GM23248 (cell line): ENCODE measurements around the gene CADPS2. TPM values are rescaled to one million over a fixed set of nuclear protein-coding genes. Genes with fewer than 3 reads are reported as not detected.
A peak's percentile ranks its signal among the peaks of the same experiment; 100 is the strongest.

Experiments used
- DNase-seq: peaks from one replicate; pipeline ENCODE4 v3.0.0-alpha.2; 2015
- H2AFZ ChIP-seq: fragments of 200-600 bp; sonication (generic); 2 replicates; pipeline ENCODE4 v1.6.1; 2016; ENCODE audit warnings: antibody characterized with exemption
- H3F3A ChIP-seq: fragments of 200-600 bp; sonication (generic); 2 replicates; pipeline ENCODE4 v1.6.1; 2016; ENCODE audit warnings: mild to moderate bottlenecking, antibody characterized with exemption, mixed run types; ENCODE audit not compliant: insufficient read depth
- H3K27ac ChIP-seq: fragments of 200-600 bp; sonication (generic); 2 replicates; pipeline ENCODE4 v1.5.1; 2016; ENCODE audit warnings: mild to moderate bottlenecking
- H3K27me3 ChIP-seq: fragments of 200-600 bp; sonication (generic); replicated peaks from 2 replicates; pipeline ENCODE4 v1.6.1; 2016; ENCODE audit warnings: mild to moderate bottlenecking; ENCODE audit not compliant: insufficient read depth
- H3K36me3 ChIP-seq: fragments of 200-600 bp; sonication (generic); 2 replicates; pipeline ENCODE4 v1.6.1; 2016; ENCODE audit warnings: low read depth, mild to moderate bottlenecking
- H3K4me1 ChIP-seq: fragments of 200-600 bp; sonication (generic); 2 replicates; pipeline ENCODE4 v1.6.1; 2016; ENCODE audit warnings: mild to moderate bottlenecking; ENCODE audit not compliant: insufficient read depth
- H3K4me2 ChIP-seq: fragments of 200-600 bp; sonication (generic); one replicate; pipeline ENCODE4 v1.6.1; 2016; ENCODE audit warnings: mild to moderate bottlenecking; ENCODE audit not compliant: unreplicated experiment
- H3K4me3 ChIP-seq: fragments of 200-600 bp; sonication (generic); 2 replicates; pipeline ENCODE4 v1.5.1; 2016; ENCODE audit warnings: mild to moderate bottlenecking
- H3K79me2 ChIP-seq: fragments of 200-600 bp; sonication (generic); 2 replicates; pipeline ENCODE4 v1.6.1; 2016; ENCODE audit warnings: mild to moderate bottlenecking; ENCODE audit not compliant: insufficient read depth
- H3K9ac ChIP-seq: fragments of 200-600 bp; sonication (generic); 2 replicates; pipeline ENCODE4 v1.6.1; 2016; ENCODE audit warnings: mild to moderate bottlenecking
- H3K9me2 ChIP-seq: fragments of 200-600 bp; sonication (generic); 2 replicates; pipeline ENCODE4 v1.6.1; 2016; ENCODE audit warnings: mixed run types, mild to moderate bottlenecking, moderate library complexity; ENCODE audit not compliant: insufficient read depth
- H3K9me3 ChIP-seq: fragments of 200-600 bp; sonication (generic); one replicate; pipeline ENCODE4 v1.6.1; 2017; ENCODE audit warnings: low read depth
- H4K20me1 ChIP-seq: fragments of 200-600 bp; sonication (generic); 2 replicates; pipeline ENCODE4 v1.6.0; 2016; ENCODE audit not compliant: insufficient read depth
- EZH2 ChIP-seq: fragments of 200-600 bp; sonication (generic); IDR thresholded peaks from 2 replicates; pipeline ENCODE4 v1.6.1; 2018; ENCODE audit warnings: antibody characterized with exemption, mild to moderate bottlenecking; ENCODE audit not compliant: insufficient read depth, poor library complexity, severe bottlenecking
- EZH2phosphoT487 ChIP-seq: fragments of 200-600 bp; sonication (generic); IDR thresholded peaks from 2 replicates; pipeline ENCODE4 v1.6.1; 2018; ENCODE audit warnings: antibody characterized with exemption, moderate library complexity, mild to moderate bottlenecking, low read depth; ENCODE audit not compliant: insufficient read depth
- WGBS, 2 experiments: methylation state at CpG; one replicate each; pipeline ENCODE4 v1.1.6; 2015 to 2017; ENCODE audit warnings: low lambda C conversion rate in 2 of 2, low coverage in 1 of 2; ENCODE audit errors: missing lambda C conversion rate in 2 of 2; 5-methylcytosine and 5-hydroxymethylcytosine counted together
- in situ Hi-C: fragments of 300-500 bp; cut with MboI; formaldehyde crosslinking; loops from 2 replicates; pipeline ENCODE4 v1.15.0; 2020
- polyA plus RNA-seq: library from polyadenylated mRNA; unstranded; fragments of >200 nt; fragmentation: Nextera tagmentation; extraction: Ambion mirVana; gene quantifications from 2 replicates; pipeline ENCODE4 v1.2.1, GENCODE V29; 2016
- total RNA-seq: library from RNA; depleted of rRNA; stranded (reverse); fragments of >200 nt; shearing (Covaris generic); gene quantifications from 2 replicates; pipeline ENCODE4 v1.2.3, GENCODE V29; 2014; rRNA removed

CADPS2 gene
- total RNA-seq (0.13 and 0.43 TPM in 2 replicates), polyA plus RNA-seq (0.06 and 0.18 TPM in 2 replicates)

GRCh38 chr7:122886357-122887081 is at the start of gene CADPS2:
Gene CADPS2, minus strand, starts transcription at chr7:122886460. Its CDS starts 123 bp downstream, at chr7:122886337.
- DNase-seq, result peak; percentile 81
- Histone ChIP-seq H3K9ac (peak within 1 kb of the TSS; percentile 61), H3K27me3 (peaks cover 24% of the 10 kb centered on the region), H3K4me3 (peak within 1 kb of the TSS; percentile 77), H4K20me1 (no peaks in the 10 kb centered on the region), H3K27ac (no peak within 1 kb of the TSS), H3K9me2 (no peaks in the 10 kb centered on the region), H3K4me1 (no peaks in the 10 kb centered on the region; the same call in 1 of the 2 replicates), H3K79me2 (no peaks in the 10 kb centered on the region), H3K9me3 (no peaks in the 10 kb centered on the region), H3K4me2 (peak within 1 kb of the TSS; percentile 76), H3F3A (no peaks in the 10 kb centered on the region; the same call in 1 of the 2 replicates), H2AFZ (peak within 1 kb of the TSS; percentile 90), H3K36me3 (no peaks in the 10 kb centered on the region)
- TF ChIP-seq EZH2 (no peak), EZH2phosphoT487 (no peak)
- 1 to 2% methylated on average over 53 to 62 of the region's 73 CpGs for WGBS, 2 experiments
- in situ Hi-C loops, result no loop called here

- no peak for DNase-seq
- TF ChIP-seq EZH2phosphoT487, result no peak
- TF ChIP-seq EZH2, result no peak
Measured at GRCh38 chr7:122935620-122936019, 49.4 kb upstream of the CADPS2 start.

GRCh38 chr7:122919643-122920181 is 33.5 kb upstream of the CADPS2 start:
- no peaks in the 10 kb centered on the region for H3K4me1 ChIP-seq
- no peak overlapping the region for H2AFZ ChIP-seq
- H3K9me3 ChIP-seq, result no peaks in the 10 kb centered on the region
- H3F3A ChIP-seq, result no peaks in the 10 kb centered on the region
- H3K79me2 ChIP-seq, result no peaks in the 10 kb centered on the region
- H3K36me3 ChIP-seq, result no peaks in the 10 kb centered on the region
- DNase-seq, result no peak
- H3K27me3 ChIP-seq, result no peaks in the 10 kb centered on the region
- H3K27ac ChIP-seq, result no peak overlapping the region
- no peak overlapping the region for H3K4me2 ChIP-seq
- in situ Hi-C loops, result no loop called here
- H3K4me3 ChIP-seq, result no peak overlapping the region
- H3K9me2 ChIP-seq, result no peaks in the 10 kb centered on the region
- H3K9ac ChIP-seq, result no peak overlapping the region
- H4K20me1 ChIP-seq, result no peaks in the 10 kb centered on the region
- TF ChIP-seq EZH2 (no peak), EZH2phosphoT487 (no peak)

More at GRCh38 chr7:122935620-122936019, 49.4 kb upstream of the CADPS2 start:
- H3K9me2 ChIP-seq, result no peaks in the 10 kb centered on the region
- no peak overlapping the region for H3K4me3 ChIP-seq
- H4K20me1 ChIP-seq, result no peaks in the 10 kb centered on the region
- H2AFZ ChIP-seq, result no peak overlapping the region
- H3K36me3 ChIP-seq, result no peaks in the 10 kb centered on the region
- H3K9ac ChIP-seq, result no peak overlapping the region
- peaks cover 4% of the 10 kb centered on the region for H3K9me3 ChIP-seq
- H3K4me1 ChIP-seq, result no peaks in the 10 kb centered on the region
- no peak overlapping the region for H3K4me2 ChIP-seq
- no peaks in the 10 kb centered on the region for H3F3A ChIP-seq
- H3K27me3 ChIP-seq, result no peaks in the 10 kb centered on the region
- no peaks in the 10 kb centered on the region for H3K79me2 ChIP-seq
- in situ Hi-C loops, result no loop called here
- H3K27ac ChIP-seq, result no peak overlapping the region

DNA sequence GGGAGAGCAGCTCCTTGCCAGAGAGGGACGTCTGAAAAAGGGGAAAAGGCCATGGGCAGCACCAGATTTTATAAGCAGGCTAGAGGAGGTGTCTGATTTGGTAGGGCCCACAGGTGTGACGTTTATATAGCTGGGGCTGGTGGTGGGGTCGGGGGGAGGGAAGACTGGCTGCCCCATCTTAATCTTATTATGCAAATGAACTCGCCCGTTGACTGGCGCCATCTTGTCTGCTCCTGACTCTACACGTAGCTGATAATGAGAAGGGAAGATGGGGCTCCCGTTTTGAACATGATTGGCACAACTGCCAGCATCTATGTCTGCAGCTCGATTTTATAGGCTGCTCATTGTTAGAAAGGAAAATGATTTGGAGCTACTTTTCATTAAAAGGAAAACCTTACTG is 28.6 kb upstream of the CADPS2 start:
- no peak overlapping the region for H3K4me2 ChIP-seq
- no peaks in the 10 kb centered on the region for H3K79me2 ChIP-seq
- DNase-seq, result no peak
- H3F3A ChIP-seq, result no peaks in the 10 kb centered on the region
- H3K27ac ChIP-seq, result no peak overlapping the region
- no peaks in the 10 kb centered on the region for H3K9me2 ChIP-seq
- H3K4me1 ChIP-seq, result no peaks in the 10 kb centered on the region
- no peak for TF ChIP-seq EZH2
- no peak for TF ChIP-seq EZH2phosphoT487
- 27 to 30% methylated on average over 8 to 9 of the region's 9 CpGs for WGBS, 2 experiments
- H3K36me3 ChIP-seq, result no peaks in the 10 kb centered on the region
- in situ Hi-C loops, result no loop called here
- no peaks in the 10 kb centered on the region for H3K27me3 ChIP-seq
- no peak overlapping the region for H3K9ac ChIP-seq
- no peak overlapping the region for H2AFZ ChIP-seq
- no peak overlapping the region for H3K4me3 ChIP-seq
- no peaks in the 10 kb centered on the region for H4K20me1 ChIP-seq
- H3K9me3 ChIP-seq, result no peaks in the 10 kb centered on the region
